Measurements from ENCODE around the gene CYP4B1. TPM values are rescaled to one million over a fixed set of nuclear protein-coding genes. Genes with fewer than 3 reads are reported as not detected.
"Not testable (repeated sequence)": the region's sequence is repeated elsewhere in the genome, so short reads cannot be mapped to it uniquely, and the experiment has no call there.

Gene CYP4B1
- total and polyA plus RNA-seq, 7 donors = 0.23 to 50.3 (median 17.2) TPM

DNA sequence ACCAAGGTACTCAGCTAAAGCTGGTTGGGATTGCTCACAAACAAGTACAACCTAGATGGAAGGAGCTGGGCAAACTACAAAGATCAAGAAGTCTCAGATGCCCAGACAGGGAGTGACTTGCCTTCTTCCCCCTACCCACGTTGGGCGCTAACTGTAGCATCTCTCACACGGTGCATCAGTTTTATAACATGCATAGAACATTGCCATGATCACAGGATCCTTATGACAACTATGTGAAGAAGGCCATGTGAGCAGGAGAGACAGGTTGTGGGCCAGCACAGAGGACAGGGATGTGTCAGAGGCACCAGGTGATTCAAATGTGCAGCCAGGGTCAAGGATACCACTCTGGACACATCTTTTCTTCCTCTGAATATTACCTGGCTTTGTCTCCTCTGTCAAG, 28.3 kb upstream of the CYP4B1 start:
- Histone ChIP-seq H3K4me1 (no peaks in the 10 kb centered on the region), H3K36me3 (no peaks in the 10 kb centered on the region), H3K4me3 (no peak overlapping the region), H3K9me3 (peaks cover 6 to 28% (median 10%) of the 10 kb centered on the region in 4 donors), H3K27me3 (no peaks in the 10 kb centered on the region), H3K27ac (no peak overlapping the region)
- TF ChIP-seq POLR2A (IDR thresholded peaks at IDR 0.05) (no peak), POLR2AphosphoS5 (IDR thresholded peaks at IDR 0.05) (no peak), EP300 (IDR thresholded peaks at IDR 0.05) (no peak)
- TF ChIP-seq, protein P1, sequence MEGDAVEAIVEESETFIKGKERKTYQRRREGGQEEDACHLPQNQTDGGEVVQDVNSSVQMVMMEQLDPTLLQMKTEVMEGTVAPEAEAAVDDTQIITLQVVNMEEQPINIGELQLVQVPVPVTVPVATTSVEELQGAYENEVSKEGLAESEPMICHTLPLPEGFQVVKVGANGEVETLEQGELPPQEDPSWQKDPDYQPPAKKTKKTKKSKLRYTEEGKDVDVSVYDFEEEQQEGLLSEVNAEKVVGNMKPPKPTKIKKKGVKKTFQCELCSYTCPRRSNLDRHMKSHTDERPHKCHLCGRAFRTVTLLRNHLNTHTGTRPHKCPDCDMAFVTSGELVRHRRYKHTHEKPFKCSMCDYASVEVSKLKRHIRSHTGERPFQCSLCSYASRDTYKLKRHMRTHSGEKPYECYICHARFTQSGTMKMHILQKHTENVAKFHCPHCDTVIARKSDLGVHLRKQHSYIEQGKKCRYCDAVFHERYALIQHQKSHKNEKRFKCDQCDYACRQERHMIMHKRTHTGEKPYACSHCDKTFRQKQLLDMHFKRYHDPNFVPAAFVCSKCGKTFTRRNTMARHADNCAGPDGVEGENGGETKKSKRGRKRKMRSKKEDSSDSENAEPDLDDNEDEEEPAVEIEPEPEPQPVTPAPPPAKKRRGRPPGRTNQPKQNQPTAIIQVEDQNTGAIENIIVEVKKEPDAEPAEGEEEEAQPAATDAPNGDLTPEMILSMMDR (IDR thresholded peaks at IDR 0.05) = no peak
- WGBS, 2 donors = 84 to 90% methylated on average over 3 of the region's 3 CpGs
- intact Hi-C loops (cut with DNase I) = no loop called here
- no peak for DNase-seq

DNA sequence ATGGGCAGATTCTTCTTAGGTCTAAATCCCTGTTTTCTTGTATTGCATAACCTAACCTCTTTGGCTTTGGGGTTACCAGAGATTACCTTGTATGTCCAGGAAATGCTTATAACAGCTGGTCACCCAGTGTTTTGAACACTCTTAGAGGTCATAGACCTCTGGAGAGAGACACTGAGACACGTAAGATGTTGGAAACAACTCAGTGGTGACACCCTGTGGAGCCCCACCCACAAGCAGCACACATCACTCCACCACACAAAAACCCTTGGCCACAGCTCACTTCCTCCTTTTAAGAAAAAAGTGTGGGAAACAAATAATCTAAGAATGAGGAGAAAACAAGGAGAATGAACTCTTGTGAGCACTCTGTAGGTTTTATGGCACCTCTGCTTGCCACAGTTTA, 26.3 kb upstream of the CYP4B1 start:
- no peak overlapping the region for H3K4me3 ChIP-seq
- no peak for TF ChIP-seq EP300 (IDR thresholded peaks at IDR 0.05)
- TF ChIP-seq POLR2A (IDR thresholded peaks at IDR 0.05) = no peak
- TF ChIP-seq, protein P1 (IDR thresholded peaks at IDR 0.05) = no peak
- TF ChIP-seq POLR2AphosphoS5 (IDR thresholded peaks at IDR 0.05) = no peak
- no peaks in the 10 kb centered on the region for H3K36me3 ChIP-seq
- 54 to 73% methylated on average over 1 of the region's 1 CpG for WGBS, 2 donors
- H3K27ac ChIP-seq = no peak overlapping the region
- no peaks in the 10 kb centered on the region for H3K27me3 ChIP-seq
- no peaks in the 10 kb centered on the region for H3K4me1 ChIP-seq
- peaks cover 6 to 28% (median 10%) of the 10 kb centered on the region in 4 donors for H3K9me3 ChIP-seq
- intact Hi-C loops (cut with DNase I) = no loop called here
- no peak for DNase-seq

DNA sequence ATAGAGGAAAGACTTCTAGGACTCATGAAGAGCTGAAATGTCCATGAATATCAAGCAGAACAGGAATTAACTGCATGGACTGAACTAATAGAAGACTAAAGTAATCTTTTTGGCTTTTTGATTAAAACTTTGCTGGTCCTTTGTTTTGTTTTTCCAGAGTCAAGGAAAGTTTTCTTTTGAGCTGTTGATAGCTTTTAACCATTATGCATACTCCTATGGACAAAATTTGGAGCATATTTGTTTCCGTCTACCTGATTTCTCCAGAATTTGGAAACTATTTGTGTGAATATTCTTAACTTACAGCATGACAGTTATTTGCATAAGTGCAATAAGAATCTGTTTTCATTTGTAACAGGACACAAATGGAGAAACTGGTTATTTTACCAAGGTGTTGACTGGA, 24.5 kb upstream of the CYP4B1 start:
- no peak for DNase-seq
- 95 to 99% methylated on average over 1 of the region's 1 CpG for WGBS, 2 donors
- H3K9me3 ChIP-seq = peaks cover 6 to 21% (median 10%) of the 10 kb centered on the region in 4 donors
- H3K27me3 ChIP-seq = no peaks in the 10 kb centered on the region
- H3K4me1 ChIP-seq = no peaks in the 10 kb centered on the region
- H3K36me3 ChIP-seq = no peaks in the 10 kb centered on the region
- no peak for TF ChIP-seq POLR2A (IDR thresholded peaks at IDR 0.05)
- TF ChIP-seq EP300 (IDR thresholded peaks at IDR 0.05) = no peak
- TF ChIP-seq, protein P1 (IDR thresholded peaks at IDR 0.05) = no peak
- no peak for TF ChIP-seq POLR2AphosphoS5 (IDR thresholded peaks at IDR 0.05)
- H3K27ac ChIP-seq = no peak overlapping the region
- H3K4me3 ChIP-seq = no peak overlapping the region
- intact Hi-C loops (cut with DNase I) = no loop called here

DNA sequence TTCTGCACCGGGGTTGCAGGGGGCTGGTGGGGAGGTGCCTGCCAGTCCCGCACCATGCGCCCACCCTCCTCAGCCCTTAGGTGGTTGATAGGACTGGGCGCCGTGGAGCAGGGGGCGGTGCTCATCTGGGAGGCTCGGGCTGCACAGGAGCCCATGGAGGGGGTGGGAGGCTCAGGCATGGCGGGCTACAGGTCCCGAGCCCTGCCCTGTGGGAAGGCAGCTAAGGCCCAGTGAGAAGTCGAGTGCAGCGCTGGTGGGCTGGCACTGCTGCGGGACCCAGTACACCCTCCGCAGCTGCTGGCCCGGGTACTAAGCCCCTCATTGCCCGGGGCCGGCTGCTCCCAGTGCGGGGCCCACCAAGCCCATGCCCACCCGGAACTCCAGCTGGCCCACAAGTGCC, 20.4 kb upstream of the CYP4B1 start:
- H3K27me3 ChIP-seq; H3K4me3 ChIP-seq; H3K27ac ChIP-seq; H3K9me3 ChIP-seq; H3K4me1 ChIP-seq; intact Hi-C loops (cut with DNase I); H3K36me3 ChIP-seq; DNase-seq: not testable (repeated sequence)
- WGBS, 2 donors = 96% methylated on average over 18 of the region's 18 CpGs

DNA sequence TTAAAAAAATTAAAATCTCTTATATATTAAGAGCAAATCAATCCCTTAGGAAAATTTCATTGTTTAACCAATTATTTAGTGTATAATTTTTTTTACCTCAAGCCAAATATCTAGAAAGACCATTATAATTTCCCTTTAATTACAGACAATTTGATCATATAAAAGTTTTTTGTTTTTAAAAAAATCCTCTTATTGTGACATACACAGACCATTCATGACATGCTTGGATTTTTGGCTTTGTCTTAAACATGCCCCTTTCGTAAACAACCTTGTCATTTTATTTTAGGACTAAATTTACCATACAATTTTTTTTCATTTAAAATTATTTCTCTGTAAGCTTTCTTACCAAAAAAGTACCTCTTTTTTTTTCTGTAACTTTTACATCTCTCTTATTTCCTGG, 14.2 kb upstream of the CYP4B1 start:
- no peak for DNase-seq
- Histone ChIP-seq H3K4me1 (no peaks in the 10 kb centered on the region), H3K4me3 (no peak overlapping the region), H3K27me3 (no peaks in the 10 kb centered on the region), H3K9me3 (no peaks in the 10 kb centered on the region), H3K36me3 (no peaks in the 10 kb centered on the region), H3K27ac (no peak overlapping the region)
- TF ChIP-seq POLR2AphosphoS5 (IDR thresholded peaks at IDR 0.05) (no peak), POLR2A (IDR thresholded peaks at IDR 0.05) (no peak), EP300 (IDR thresholded peaks at IDR 0.05) (no peak)
- TF ChIP-seq, protein P1 (IDR thresholded peaks at IDR 0.05) = no peak
- intact Hi-C loops (cut with DNase I) = no loop called here
- 85 to 90% methylated on average over 1 of the region's 1 CpG for WGBS, 2 donors

DNA sequence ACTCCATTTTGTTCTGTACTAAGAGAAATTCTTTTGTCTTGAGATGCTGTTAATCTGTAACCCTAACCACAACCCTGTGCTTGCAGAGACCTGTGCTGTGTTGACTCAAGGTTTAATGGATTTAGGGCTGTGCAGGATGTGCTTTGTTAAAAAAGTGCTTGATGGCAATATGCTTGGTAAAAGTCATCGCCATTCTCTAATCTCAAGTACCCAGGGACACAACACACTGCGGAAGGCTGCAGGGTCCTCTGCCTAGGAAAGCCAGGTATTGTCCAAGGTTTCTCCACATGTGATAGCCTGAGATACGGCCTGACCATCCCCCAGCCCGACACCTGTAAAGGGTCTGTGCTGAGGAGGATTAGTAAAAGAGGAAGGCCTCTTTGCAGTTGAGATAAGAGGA, 10.2 kb upstream of the CYP4B1 start:
- H3K4me3 ChIP-seq; H3K4me1 ChIP-seq; H3K9me3 ChIP-seq; DNase-seq; H3K27me3 ChIP-seq; H3K27ac ChIP-seq; H3K36me3 ChIP-seq; intact Hi-C loops (cut with DNase I): not testable (repeated sequence)
- WGBS, 2 donors = 20 to 59% methylated on average over 4 of the region's 4 CpGs

All from sigmoid colon (tissue), 7 donors.